ENCODE measurements around the gene ASAH2B. TPM values are rescaled to one million over a fixed set of nuclear protein-coding genes. Genes with fewer than 3 reads are reported as not detected.
"Not testable (repeated sequence)": the region's sequence is repeated elsewhere in the genome, so short reads cannot be mapped to it uniquely, and the experiment has no call there.

ASAH2B gene
- total RNA-seq, 1 experiment from 2014 or later = 8.6 TPM

- H3K9ac ChIP-seq (ENCODE audit: extremely low read depth, insufficient read length, low read length); H3T11ph ChIP-seq (ENCODE audit: low read length); H2BK5ac ChIP-seq (ENCODE audit: insufficient read length, low read length); H3K4me1 Mint-ChIP-seq; H3K56ac ChIP-seq (ENCODE audit: insufficient read length, low read depth, low read length); H4K5ac ChIP-seq (ENCODE audit: insufficient read length, low read depth, low read length); H3K27me3 Mint-ChIP-seq (ENCODE audit: low read depth); H3K9me3 Mint-ChIP-seq; H4K91ac ChIP-seq (ENCODE audit: insufficient read length, low read depth, low read length); H2BK12ac ChIP-seq (ENCODE audit: insufficient read length, low read depth, low read length); H2AK5ac ChIP-seq (ENCODE audit: insufficient read length, low read length); H3K23ac ChIP-seq (ENCODE audit: insufficient read length, low read depth, low read length); H3K27ac Mint-ChIP-seq; H2BK20ac ChIP-seq (ENCODE audit: low read depth, low read length, poor library complexity, severe bottlenecking); DNase-seq; H2BK15ac ChIP-seq (ENCODE audit: low read depth, low read length); H3K27me3 ChIP-seq (ENCODE audit: insufficient read depth, low read length); H2AFZ ChIP-seq (ENCODE audit: low read length); H3K4me1 ChIP-seq (ENCODE audit: insufficient read depth, low read length); H3K4me2 ChIP-seq (ENCODE audit: insufficient read depth, insufficient read length, low read length); H3K4ac ChIP-seq (ENCODE audit: low read depth, low read length); H4K8ac ChIP-seq (replicated peaks; ENCODE audit: insufficient read length, low read depth, low read length); H3K79me2 ChIP-seq (ENCODE audit: insufficient read depth, low read length); H3K9me3 ChIP-seq (ENCODE audit: control insufficient read depth, low read depth, low read length); H3K27ac ChIP-seq (ENCODE audit: insufficient read length, low read depth, low read length); H3K4me3 Mint-ChIP-seq; H4K20me1 ChIP-seq (ENCODE audit: control insufficient read depth, insufficient read depth, insufficient read length); H3K79me1 ChIP-seq (ENCODE audit: insufficient read depth, low read depth, low read length, poor library complexity, severe bottlenecking); H3K36me3 Mint-ChIP-seq (ENCODE audit: insufficient read depth in 1 of 3, low read depth in 3 of 3); H2BK120ac ChIP-seq (ENCODE audit: low read depth, low read length, poor library complexity, severe bottlenecking); H3K23me2 ChIP-seq (ENCODE audit: insufficient read length, low read depth, low read length, poor library complexity, severe bottlenecking); H3K18ac ChIP-seq (ENCODE audit: insufficient read length, low read depth, low read length); H3K14ac ChIP-seq (ENCODE audit: insufficient read depth, low read length): not testable (repeated sequence)
- no CpG with 5 or more reads among the region's 2 CpGs for WGBS (ENCODE audit: extremely low coverage, insufficient read length, low lambda C conversion rate)
Observed at GRCh38 chr10:50774868-50775267, 35.1 kb downstream of the ASAH2B start.

GRCh38 chr10:50780036-50780435 lies 40.3 kb downstream of the ASAH2B start:
- not testable (repeated sequence) for H4K20me1 ChIP-seq (ENCODE audit: control insufficient read depth, insufficient read depth, insufficient read length); H3K23ac ChIP-seq (ENCODE audit: insufficient read length, low read depth, low read length); H3K56ac ChIP-seq (ENCODE audit: insufficient read length, low read depth, low read length); H2BK5ac ChIP-seq (ENCODE audit: insufficient read length, low read length); H3K9me3 ChIP-seq (ENCODE audit: control insufficient read depth, low read depth, low read length); H3K9ac ChIP-seq (ENCODE audit: extremely low read depth, insufficient read length, low read length); H2BK12ac ChIP-seq (ENCODE audit: insufficient read length, low read depth, low read length); H3K27ac Mint-ChIP-seq; H3K14ac ChIP-seq (ENCODE audit: insufficient read depth, low read length); H2AFZ ChIP-seq (ENCODE audit: low read length); H3K23me2 ChIP-seq (ENCODE audit: insufficient read length, low read depth, low read length, poor library complexity, severe bottlenecking); H3K79me2 ChIP-seq (ENCODE audit: insufficient read depth, low read length); H3K4me1 Mint-ChIP-seq; H4K5ac ChIP-seq (ENCODE audit: insufficient read length, low read depth, low read length); H4K91ac ChIP-seq (ENCODE audit: insufficient read length, low read depth, low read length); H3T11ph ChIP-seq (ENCODE audit: low read length); H3K27me3 ChIP-seq (ENCODE audit: insufficient read depth, low read length); H3K18ac ChIP-seq (ENCODE audit: insufficient read length, low read depth, low read length); H3K27ac ChIP-seq (ENCODE audit: insufficient read length, low read depth, low read length); H3K9me3 Mint-ChIP-seq; H3K4ac ChIP-seq (ENCODE audit: low read depth, low read length); H2BK15ac ChIP-seq (ENCODE audit: low read depth, low read length); H3K36me3 Mint-ChIP-seq (ENCODE audit: insufficient read depth in 1 of 3, low read depth in 3 of 3); H3K4me2 ChIP-seq (ENCODE audit: insufficient read depth, insufficient read length, low read length); H3K4me1 ChIP-seq (ENCODE audit: insufficient read depth, low read length); H3K4me3 Mint-ChIP-seq; H3K27me3 Mint-ChIP-seq (ENCODE audit: low read depth); DNase-seq; H4K8ac ChIP-seq (replicated peaks; ENCODE audit: insufficient read length, low read depth, low read length); H2BK20ac ChIP-seq (ENCODE audit: low read depth, low read length, poor library complexity, severe bottlenecking); H2AK5ac ChIP-seq (ENCODE audit: insufficient read length, low read length); H2BK120ac ChIP-seq (ENCODE audit: low read depth, low read length, poor library complexity, severe bottlenecking); H3K79me1 ChIP-seq (ENCODE audit: insufficient read depth, low read depth, low read length, poor library complexity, severe bottlenecking)
- WGBS (ENCODE audit: extremely low coverage, insufficient read length, low lambda C conversion rate) = no CpG with 5 or more reads among the region's 1 CpG

GRCh38 chr10:50782017-50782416 lies 42.3 kb downstream of the ASAH2B start:
- not testable (repeated sequence) for H2BK12ac ChIP-seq (ENCODE audit: insufficient read length, low read depth, low read length); H3K79me1 ChIP-seq (ENCODE audit: insufficient read depth, low read depth, low read length, poor library complexity, severe bottlenecking); H3K27ac Mint-ChIP-seq; H3K56ac ChIP-seq (ENCODE audit: insufficient read length, low read depth, low read length); H3K18ac ChIP-seq (ENCODE audit: insufficient read length, low read depth, low read length); H4K8ac ChIP-seq (replicated peaks; ENCODE audit: insufficient read length, low read depth, low read length); H4K91ac ChIP-seq (ENCODE audit: insufficient read length, low read depth, low read length); H3K14ac ChIP-seq (ENCODE audit: insufficient read depth, low read length); DNase-seq; H3K4me2 ChIP-seq (ENCODE audit: insufficient read depth, insufficient read length, low read length); H3K79me2 ChIP-seq (ENCODE audit: insufficient read depth, low read length); H3K9me3 Mint-ChIP-seq; H3K4me3 Mint-ChIP-seq; H2BK5ac ChIP-seq (ENCODE audit: insufficient read length, low read length); H3K4me1 ChIP-seq (ENCODE audit: insufficient read depth, low read length); H3K36me3 Mint-ChIP-seq (ENCODE audit: insufficient read depth in 1 of 3, low read depth in 3 of 3); H3T11ph ChIP-seq (ENCODE audit: low read length); H2AFZ ChIP-seq (ENCODE audit: low read length); H4K5ac ChIP-seq (ENCODE audit: insufficient read length, low read depth, low read length); H3K23me2 ChIP-seq (ENCODE audit: insufficient read length, low read depth, low read length, poor library complexity, severe bottlenecking); H3K4me1 Mint-ChIP-seq; H3K23ac ChIP-seq (ENCODE audit: insufficient read length, low read depth, low read length); H3K27ac ChIP-seq (ENCODE audit: insufficient read length, low read depth, low read length); H3K9me3 ChIP-seq (ENCODE audit: control insufficient read depth, low read depth, low read length); H2BK20ac ChIP-seq (ENCODE audit: low read depth, low read length, poor library complexity, severe bottlenecking); H4K20me1 ChIP-seq (ENCODE audit: control insufficient read depth, insufficient read depth, insufficient read length); H2AK5ac ChIP-seq (ENCODE audit: insufficient read length, low read length); H2BK120ac ChIP-seq (ENCODE audit: low read depth, low read length, poor library complexity, severe bottlenecking); H3K27me3 Mint-ChIP-seq (ENCODE audit: low read depth); H3K9ac ChIP-seq (ENCODE audit: extremely low read depth, insufficient read length, low read length); H3K4ac ChIP-seq (ENCODE audit: low read depth, low read length); H3K27me3 ChIP-seq (ENCODE audit: insufficient read depth, low read length); H2BK15ac ChIP-seq (ENCODE audit: low read depth, low read length)

Data from H9 (cell line).